HL-60 (cell line): ENCODE data around the gene UBR4.
"Not testable (repeated sequence)": the region's sequence is repeated elsewhere in the genome, so short reads cannot be mapped to it uniquely, and the experiment has no call there.

Experiments used
- DNase-seq, 2 experiments: peaks; one replicate each; pipeline ENCODE4 v3.0.0-alpha.2; 2010 to 2020; ENCODE audit warnings: low read depth in 1 of 2, low spot score in 1 of 2
- H3K27ac ChIP-seq: fragments of 250-450 bp; sonication (Bioruptor Pico); replicated peaks from 2 replicates; pipeline ENCODE4 v1.5.1; 2020; ENCODE audit warnings: mild to moderate bottlenecking, moderate library complexity
- H3K27me3 ChIP-seq: fragments of 250-450 bp; sonication (Bioruptor Pico); 2 replicates; pipeline ENCODE4 v1.5.1; 2021; ENCODE audit warnings: mild to moderate bottlenecking, moderate library complexity; ENCODE audit not compliant: insufficient read depth, poor library complexity, severe bottlenecking
- H3K4me3 ChIP-seq: replicated peaks from 2 replicates; pipeline ENCODE4 v1.5.1; 2011; ENCODE audit warnings: mild to moderate bottlenecking, control low read depth, low read length; ENCODE audit not compliant: insufficient read depth
- CTCF ChIP-seq: IDR thresholded peaks from one replicate; pipeline ENCODE4 v1.5.1; 2011; ENCODE audit warnings: low read length, control low read depth, inconsistent platforms; ENCODE audit not compliant: insufficient read depth
- GABPA ChIP-seq: IDR thresholded peaks from 2 replicates; pipeline ENCODE4 v1.6.1; 2012; ENCODE audit warnings: low read depth
- POLR2AphosphoS5 ChIP-seq: IDR thresholded peaks from 2 replicates; pipeline ENCODE4 v1.6.1; 2012; ENCODE audit warnings: low read depth
- REST ChIP-seq: IDR thresholded peaks from 2 replicates; pipeline ENCODE4 v1.6.1; 2012; ENCODE audit warnings: low read depth; ENCODE audit not compliant: insufficient replicate concordance
- SPI1 ChIP-seq: IDR thresholded peaks from 2 replicates; pipeline ENCODE4 v1.6.1; 2012; ENCODE audit warnings: low read depth, mild to moderate bottlenecking, borderline replicate concordance

UBR4 gene

GRCh38 chr1:19219451-19219850, 9.4 kb upstream of the UBR4 start:
- DNase-seq, result no peak
- Histone ChIP-seq H3K27me3 (no peaks in the 10 kb centered on the region), H3K27ac (peak overlapping the region; percentile 8; the same call in 1 of the 2 replicates), H3K4me3 (no peak overlapping the region)
- TF ChIP-seq SPI1 (no peak), CTCF (no peak), REST (no peak)

GRCh38 chr1:19216585-19216984, 6.5 kb upstream of the UBR4 start:
- H3K4me3 ChIP-seq, H3K27ac ChIP-seq, H3K27me3 ChIP-seq, DNase-seq: not testable (repeated sequence)

GRCh38 chr1:19213580-19213979, 3.5 kb upstream of the UBR4 start:
- no peak for DNase-seq
- TF ChIP-seq REST (no peak), SPI1 (no peak), CTCF (no peak), POLR2AphosphoS5 (no peak), GABPA (no peak)
- Histone ChIP-seq H3K27ac (no peak overlapping the region), H3K27me3 (no peaks in the 10 kb centered on the region), H3K4me3 (no peak overlapping the region)

GRCh38 chr1:19212167-19212566, 2.1 kb upstream of the UBR4 start:
- H3K27ac ChIP-seq, result no peak overlapping the region; the same call in 1 of the 2 replicates
- TF ChIP-seq SPI1 (no peak), REST (no peak), POLR2AphosphoS5 (no peak), CTCF (no peak), GABPA (no peak)
- H3K4me3 ChIP-seq, result no peak overlapping the region
- no peaks in the 10 kb centered on the region for H3K27me3 ChIP-seq
- no peak for DNase-seq
